Prostate gland (tissue), 2 donors: ENCODE results near the gene MCM7. TPM values are rescaled to one million over a fixed set of nuclear protein-coding genes. Genes with fewer than 3 reads are reported as not detected.

ENCODE experiments used
- DNase-seq: peaks from one replicate; pipeline ENCODE4 v3.0.0-alpha.2; 2019; ENCODE audit warnings: low spot score
- H3K27ac ChIP-seq, 2 donors: fragments of 200-600 bp; sonication (generic); 2 replicates each; pipeline ENCODE4 v1.5.1; 2017 to 2019
- H3K27me3 ChIP-seq: fragments of 200-600 bp; sonication (generic); replicated peaks from 2 replicates; pipeline ENCODE4 v1.5.1; 2019; ENCODE audit not compliant: insufficient read depth
- H3K36me3 ChIP-seq, 2 donors: fragments of 200-600 bp; sonication (generic); 1 replicate in 1 of 2; 2 replicates in 1 of 2; pipeline versions ENCODE4 v1.5.1 to v1.8.1; 2017 to 2019
- H3K4me1 ChIP-seq: fragments of 200-600 bp; sonication (generic); replicated peaks from 2 replicates; pipeline ENCODE4 v1.5.1; 2019
- H3K4me3 ChIP-seq, 2 donors: fragments of 200-600 bp; sonication (generic); 2 replicates each; pipeline ENCODE4 v1.5.1; 2017 to 2019
- H3K9me3 ChIP-seq: fragments of 200-600 bp; sonication (generic); 2 replicates; pipeline ENCODE4 v1.5.1; 2017
- POLR2A ChIP-seq: fragments of 450-650 bp; IDR thresholded peaks from one replicate; pipeline ENCODE4 v1.6.1; 2016; ENCODE audit warnings: antibody characterized with exemption, mild to moderate bottlenecking
- POLR2AphosphoS5 ChIP-seq: sonication (generic); formaldehyde crosslinking; IDR thresholded peaks from one replicate; pipeline ENCODE4 v1.6.1; 2017; ENCODE audit warnings: antibody characterized with exemption
- WGBS: methylation state at CpG from one replicate; pipeline ENCODE4 v1.1.5; 2018; 5-methylcytosine and 5-hydroxymethylcytosine counted together
- intact Hi-C: fragments of 100-400 bp; cut with DNase I; formaldehyde crosslinking; loops from one replicate; pipeline ENCODE4 v1.14.2; 2022
- total RNA-seq, 2 donors: library from RNA; depleted of rRNA; stranded (reverse); fragments of >200 nt; gene quantifications; one replicate each; pipeline ENCODE4 v1.1.0, GENCODE V29; 2016
- TF ChIP-seq, protein P1 (sequence below), 4 experiments: fragments of 200-600 bp in 2 of 4; fragments of 450-650 bp in 2 of 4; sonication (generic) in 2 of 4; IDR thresholded peaks; 1 replicate in 3 of 4; 2 replicates in 1 of 4; pipeline ENCODE4 v1.5.1; 2016 to 2019; ENCODE audit warnings: antibody characterized with exemption in 4 of 4, mild to moderate bottlenecking in 2 of 4, moderate library complexity in 2 of 4

MCM7 gene
- total RNA-seq, 2 donors from 2014 or later = 47.5 to 68.7 TPM

DNA sequence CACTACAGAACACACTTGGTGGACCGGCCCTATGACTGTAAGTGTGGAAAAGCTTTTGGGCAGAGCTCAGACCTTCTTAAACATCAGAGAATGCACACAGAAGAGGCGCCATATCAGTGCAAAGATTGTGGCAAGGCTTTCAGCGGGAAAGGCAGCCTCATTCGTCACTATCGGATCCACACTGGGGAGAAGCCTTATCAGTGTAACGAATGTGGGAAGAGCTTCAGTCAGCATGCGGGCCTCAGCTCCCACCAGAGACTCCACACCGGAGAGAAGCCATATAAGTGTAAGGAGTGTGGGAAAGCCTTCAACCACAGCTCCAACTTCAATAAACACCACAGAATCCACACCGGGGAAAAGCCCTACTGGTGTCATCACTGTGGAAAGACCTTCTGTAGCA is 37.0 kb downstream of the MCM7 start:
- 93% methylated on average over 9 of the region's 9 CpGs for WGBS

DNA sequence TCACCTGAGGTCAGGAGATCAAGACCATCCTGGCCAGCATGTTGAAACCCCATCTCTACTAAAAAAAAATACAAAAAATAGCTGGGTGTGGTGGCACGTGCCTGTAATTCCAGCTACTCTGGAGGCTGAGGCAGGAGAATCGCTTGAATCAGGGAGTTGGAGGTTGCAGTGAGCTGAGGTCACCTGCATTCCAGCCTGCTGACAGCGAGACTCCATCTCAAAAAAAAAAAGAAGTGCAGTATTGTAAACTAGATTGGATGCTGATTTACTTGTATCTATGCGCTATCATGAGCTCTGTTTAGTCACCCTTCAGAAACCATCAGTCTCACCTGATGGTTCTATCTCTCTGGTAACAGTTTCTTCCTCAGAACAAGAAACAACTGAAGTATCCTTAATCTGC is 37.8 kb downstream of the MCM7 start:
- H3K36me3 ChIP-seq = peaks cover 0 to 6% of the 10 kb centered on the region in 2 donors
- intact Hi-C loops = no loop called here
- no peaks in the 10 kb centered on the region for H3K4me1 ChIP-seq
- H3K4me3 ChIP-seq = no peak overlapping the region
- WGBS = 93% methylated on average over 4 of the region's 4 CpGs
- no peak overlapping the region for H3K27ac ChIP-seq
- H3K9me3 ChIP-seq = no peaks in the 10 kb centered on the region
- no peaks in the 10 kb centered on the region for H3K27me3 ChIP-seq
- TF ChIP-seq, protein P1, sequence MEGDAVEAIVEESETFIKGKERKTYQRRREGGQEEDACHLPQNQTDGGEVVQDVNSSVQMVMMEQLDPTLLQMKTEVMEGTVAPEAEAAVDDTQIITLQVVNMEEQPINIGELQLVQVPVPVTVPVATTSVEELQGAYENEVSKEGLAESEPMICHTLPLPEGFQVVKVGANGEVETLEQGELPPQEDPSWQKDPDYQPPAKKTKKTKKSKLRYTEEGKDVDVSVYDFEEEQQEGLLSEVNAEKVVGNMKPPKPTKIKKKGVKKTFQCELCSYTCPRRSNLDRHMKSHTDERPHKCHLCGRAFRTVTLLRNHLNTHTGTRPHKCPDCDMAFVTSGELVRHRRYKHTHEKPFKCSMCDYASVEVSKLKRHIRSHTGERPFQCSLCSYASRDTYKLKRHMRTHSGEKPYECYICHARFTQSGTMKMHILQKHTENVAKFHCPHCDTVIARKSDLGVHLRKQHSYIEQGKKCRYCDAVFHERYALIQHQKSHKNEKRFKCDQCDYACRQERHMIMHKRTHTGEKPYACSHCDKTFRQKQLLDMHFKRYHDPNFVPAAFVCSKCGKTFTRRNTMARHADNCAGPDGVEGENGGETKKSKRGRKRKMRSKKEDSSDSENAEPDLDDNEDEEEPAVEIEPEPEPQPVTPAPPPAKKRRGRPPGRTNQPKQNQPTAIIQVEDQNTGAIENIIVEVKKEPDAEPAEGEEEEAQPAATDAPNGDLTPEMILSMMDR (IDR thresholded peaks at IDR 0.05) = no peak
- TF ChIP-seq POLR2A (no peak), POLR2AphosphoS5 (no peak)
- DNase-seq = no peak

More for the DNA sequence above, 37.0 kb downstream of the MCM7 start:
- intact Hi-C loops = no loop called here
- Histone ChIP-seq H3K36me3 (peaks cover 0 to 6% of the 10 kb centered on the region in 2 donors), H3K27ac (no peak overlapping the region), H3K4me1 (no peaks in the 10 kb centered on the region), H3K27me3 (no peaks in the 10 kb centered on the region), H3K9me3 (no peaks in the 10 kb centered on the region), H3K4me3 (no peak overlapping the region)
- no peak for TF ChIP-seq POLR2AphosphoS5
- no peak for TF ChIP-seq POLR2A
- TF ChIP-seq, protein P1 (IDR thresholded peaks at IDR 0.05) = no peak
- no peak for DNase-seq

DNA sequence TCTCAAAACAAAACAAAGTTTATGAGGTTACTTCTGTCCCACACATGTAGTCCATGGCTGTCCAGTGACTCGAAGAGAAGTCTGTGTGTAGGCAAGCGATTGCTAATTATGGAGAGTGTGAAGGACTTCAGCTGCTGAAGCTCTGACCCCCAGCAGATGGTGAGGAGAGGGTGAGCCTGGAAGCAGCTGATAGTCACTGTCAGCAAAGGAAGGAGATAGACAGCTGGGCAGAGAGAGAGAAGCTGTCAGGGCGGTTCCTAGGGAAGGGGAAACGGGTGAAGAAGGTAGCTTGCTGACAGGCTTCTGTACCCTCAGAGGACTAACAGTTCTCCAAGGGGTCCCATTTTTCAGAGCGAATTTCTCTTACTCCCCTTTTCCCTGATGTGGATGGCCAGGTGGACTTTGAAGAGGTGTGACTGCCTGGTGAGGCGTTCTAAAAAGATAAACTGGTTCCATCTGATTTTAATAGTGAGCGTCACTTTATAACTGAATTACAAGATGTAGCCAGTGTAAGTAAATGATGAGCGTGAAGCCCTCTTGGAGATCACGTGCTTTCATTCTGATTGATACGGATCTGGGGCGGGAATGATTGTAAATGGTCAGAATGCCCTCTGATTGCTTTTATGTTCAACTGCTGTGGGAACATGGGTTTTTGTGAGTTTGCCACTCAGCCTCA is 39.5 kb downstream of the MCM7 start:
- WGBS = 94% methylated on average over 11 of the region's 11 CpGs
- H3K9me3 ChIP-seq = no peaks in the 10 kb centered on the region
- H3K36me3 ChIP-seq = peaks cover 4 to 6% of the 10 kb centered on the region in 2 donors
- DNase-seq = no peak
- H3K4me3 ChIP-seq = no peak overlapping the region
- no peaks in the 10 kb centered on the region for H3K27me3 ChIP-seq
- no peak overlapping the region for H3K27ac ChIP-seq
- TF ChIP-seq POLR2A (no peak), POLR2AphosphoS5 (no peak)
- TF ChIP-seq, protein P1 (IDR thresholded peaks at IDR 0.05) = no peak
- intact Hi-C loops = no loop called here
- no peaks in the 10 kb centered on the region for H3K4me1 ChIP-seq

DNA sequence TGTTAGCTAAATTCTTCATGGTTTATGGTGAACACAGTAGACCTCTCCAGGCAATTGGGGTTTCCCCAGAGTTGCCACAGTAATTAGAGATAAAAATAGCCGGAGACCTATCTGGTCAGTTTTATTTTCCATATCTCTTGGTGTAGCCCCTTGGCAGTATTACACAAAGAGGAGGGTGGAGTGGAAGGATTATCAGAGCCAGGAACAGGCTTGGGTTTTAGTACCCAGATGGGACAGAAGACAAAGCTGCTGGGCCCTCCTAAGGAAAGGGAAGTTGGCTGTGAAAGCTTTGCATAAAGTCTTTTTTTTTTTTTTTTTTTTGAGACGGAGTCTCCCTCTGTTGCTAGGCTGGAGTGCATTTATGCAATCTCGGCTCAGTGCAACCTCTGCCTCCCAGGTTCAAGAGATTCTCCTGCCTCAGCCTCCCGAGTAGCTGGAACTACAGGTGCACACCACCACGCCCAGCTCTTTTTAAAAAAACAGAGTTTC is 41.9 kb downstream of the MCM7 start:
- Histone ChIP-seq H3K4me1 (no peaks in the 10 kb centered on the region), H3K36me3 (peaks cover 4 to 6% of the 10 kb centered on the region in 2 donors), H3K27ac (no peak overlapping the region), H3K27me3 (no peaks in the 10 kb centered on the region), H3K4me3 (no peak overlapping the region), H3K9me3 (no peaks in the 10 kb centered on the region)
- 94% methylated on average over 5 of the region's 5 CpGs for WGBS
- no peak for TF ChIP-seq POLR2AphosphoS5
- TF ChIP-seq, protein P1 (IDR thresholded peaks at IDR 0.05) = no peak
- TF ChIP-seq POLR2A = no peak
- DNase-seq = no peak
- intact Hi-C loops = no loop called here

DNA sequence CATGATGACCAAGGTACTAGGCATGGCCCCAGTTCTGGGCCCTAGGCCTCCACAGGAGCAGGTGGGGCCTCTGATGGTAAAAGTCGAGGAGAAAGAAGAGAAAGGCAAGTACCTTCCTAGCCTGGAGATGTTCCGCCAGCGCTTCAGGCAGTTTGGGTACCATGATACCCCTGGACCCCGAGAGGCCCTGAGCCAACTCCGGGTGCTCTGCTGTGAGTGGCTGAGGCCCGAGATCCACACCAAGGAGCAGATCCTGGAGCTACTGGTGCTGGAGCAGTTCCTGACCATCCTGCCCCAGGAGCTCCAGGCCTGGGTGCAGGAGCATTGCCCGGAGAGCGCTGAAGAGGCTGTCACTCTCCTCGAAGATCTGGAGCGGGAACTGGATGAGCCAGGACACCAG is 44.2 kb downstream of the MCM7 start:
- Histone ChIP-seq H3K36me3 (peaks cover 0 to 4% of the 10 kb centered on the region in 2 donors), H3K9me3 (no peaks in the 10 kb centered on the region), H3K4me1 (no peaks in the 10 kb centered on the region), H3K27me3 (no peaks in the 10 kb centered on the region), H3K4me3 (no peak overlapping the region), H3K27ac (no peak overlapping the region)
- 94% methylated on average over 10 of the region's 10 CpGs for WGBS
- intact Hi-C loops = no loop called here
- TF ChIP-seq, protein P1 (IDR thresholded peaks at IDR 0.05) = no peak
- TF ChIP-seq POLR2A (no peak), POLR2AphosphoS5 (no peak)
- DNase-seq = no peak
